HepG2 (cell line): ENCODE results near the gene NYAP2. TPM values are rescaled to one million over a fixed set of nuclear protein-coding genes. Genes with fewer than 3 reads are reported as not detected.

Experiments used
- ATAC-seq: fragments of 200-7000 bp; cut with Tn5 transposase; 3 replicates; pipeline ENCODE4 v1.9.1; 2020; ENCODE audit warnings: mild to moderate bottlenecking, moderate library complexity
- BruUV-seq: library from RNA; stranded (reverse); fragments of 400-500 nt; replicated peaks from 2 replicates; lab custom pipeline; 2021; lab: Mats Ljungman, UMichigan
- CTCF ChIA-PET: fragments of 300-600 bp; formaldehyde crosslinking; extraction: SDS; loops from one replicate; lab custom pipeline; 2021; ENCODE audit warnings: low total read pairs, inconsistent platforms, low intra/inter-chr PET ratio; lab: Yijun Ruan, JAX
- POLR2A ChIA-PET: fragments of 350-600 bp; sonication (Branson Sonifier 250); formaldehyde crosslinking; loops from one replicate; lab custom pipeline; 2020; ENCODE audit warnings: antibody characterized with exemption, inconsistent platforms; lab: Yijun Ruan, JAX
- DNase-seq: peaks from one replicate; pipeline ENCODE4 v3.0.0-alpha.2; 2015; ENCODE audit warnings: low spot score
- FAIRE-seq: peaks from 3 replicates; lab custom pipeline; 2011; peaks lifted over from hg19 to GRCh38; lab: Jason Lieb, UNC
- H2AFZ ChIP-seq: one replicate; pipeline ENCODE4 v1.6.1; 2011; ENCODE audit warnings: low read length, inconsistent platforms
- H3K27ac ChIP-seq: fragments of 300-600 bp; 3 replicates; pipeline ENCODE4 v1.8.0; 2011; ENCODE audit warnings: mixed run types, mild to moderate bottlenecking, mixed read lengths, low read length, inconsistent platforms; ENCODE audit not compliant: insufficient read depth; ENCODE audit errors: extremely low read length
- H3K27me3 ChIP-seq, 2 experiments: fragments of 200-600 bp in 1 of 2; 2 replicates in 1 of 2; 3 replicates in 1 of 2; pipeline versions ENCODE4 v1.6.0 to v1.8.0; 2011; ENCODE audit warnings: low read length in 2 of 2, mild to moderate bottlenecking in 2 of 2, moderate library complexity in 2 of 2, inconsistent platforms in 1 of 2; ENCODE audit not compliant: insufficient read depth in 2 of 2, control insufficient read depth in 1 of 2
- H3K36me3 ChIP-seq, 2 experiments: fragments of 200-600 bp in 1 of 2; replicated peaks in 1 of 2; 2 replicates in 1 of 2; 3 replicates in 1 of 2; pipeline versions ENCODE4 v1.5.1 to v1.8.0; 2011; ENCODE audit warnings: low read length in 2 of 2, inconsistent platforms in 1 of 2; ENCODE audit not compliant: insufficient read depth in 2 of 2, control insufficient read depth in 1 of 2
- H3K4me1 ChIP-seq: 2 replicates; pipeline ENCODE4 v1.5.1; 2012; ENCODE audit warnings: low read length, inconsistent platforms; ENCODE audit not compliant: insufficient read depth
- H3K4me2 ChIP-seq: 2 replicates; pipeline ENCODE4 v1.6.0; 2011; ENCODE audit warnings: low read depth, low read length, inconsistent platforms
- H3K4me3 ChIP-seq, 3 experiments: fragments of 200-600 bp in 1 of 3; sonication (generic), shearing (Covaris generic) in 1 of 3; replicated peaks in 1 of 3; 2 replicates each; pipeline ENCODE4 v1.5.1; 2011 to 2016; ENCODE audit warnings: low read length in 3 of 3, inconsistent platforms in 2 of 3, low read depth in 2 of 3, mild to moderate bottlenecking in 2 of 3, control low read depth in 1 of 3, mixed read lengths in 1 of 3; ENCODE audit not compliant: insufficient read depth in 1 of 3
- H3K79me2 ChIP-seq: one replicate; pipeline ENCODE4 v1.6.1; 2011; ENCODE audit warnings: low read length, inconsistent platforms; ENCODE audit not compliant: insufficient read depth
- H3K9ac ChIP-seq: 2 replicates; pipeline ENCODE4 v1.6.0; 2011; ENCODE audit warnings: mild to moderate bottlenecking, low read depth, low read length, inconsistent platforms; ENCODE audit not compliant: insufficient read depth
- H3K9me3 ChIP-seq: 2 replicates; pipeline ENCODE4 v1.5.1; 2012; ENCODE audit warnings: mild to moderate bottlenecking, low read length
- H4K20me1 ChIP-seq: 2 replicates; pipeline ENCODE4 v1.6.0; 2011; ENCODE audit warnings: inconsistent platforms, mild to moderate bottlenecking, low read length, moderate library complexity; ENCODE audit not compliant: insufficient read depth
- AGO2 ChIP-seq: fragments of 200-400 bp; formaldehyde crosslinking; optimal IDR thresholded peaks from 2 replicates; pipeline ENCODE3; 2017; ENCODE audit warnings: mild to moderate bottlenecking, low read depth, low read length, moderate library complexity
- FOXA1 ChIP-seq, 2 experiments: fragments of 450-650 bp in 1 of 2; sonication (generic) in 1 of 2; formaldehyde crosslinking in 1 of 2; IDR thresholded peaks; 2 replicates each; pipeline versions ENCODE4 v1.4.0 to v1.6.1; 2016 to 2020; ENCODE audit warnings: missing genetic modification reagents in 1 of 2
- GABPA ChIP-seq, 2 experiments: IDR thresholded peaks; 2 replicates each; pipeline ENCODE4 v1.6.1; 2011 to 2016; ENCODE audit warnings: low read depth in 2 of 2, low read length in 1 of 2, missing biosample characterization in 1 of 2, missing genetic modification characterization in 1 of 2
- GABPB1 ChIP-seq: IDR thresholded peaks from 2 replicates; pipeline ENCODE4 v1.6.1; 2016; ENCODE audit warnings: mild to moderate bottlenecking, missing genetic modification reagents, moderate library complexity, missing compliant biosample characterization
- MED8 ChIP-seq: sonication (generic); formaldehyde crosslinking; IDR thresholded peaks from 2 replicates; pipeline ENCODE4 v1.8.1; 2023; ENCODE audit warnings: mild to moderate bottlenecking, missing genetic modification reagents; ENCODE audit not compliant: insufficient replicate concordance
- SMAD9 ChIP-seq: sonication (generic); formaldehyde crosslinking; IDR thresholded peaks from 2 replicates; pipeline ENCODE4 v1.5.1; 2020; ENCODE audit warnings: mild to moderate bottlenecking, missing genetic modification reagents
- SMARCE1 ChIP-seq: fragments of 450-650 bp; IDR thresholded peaks from 2 replicates; pipeline ENCODE4 v1.6.1; 2017; ENCODE audit warnings: borderline replicate concordance
- THYN1 ChIP-seq: sonication (generic); formaldehyde crosslinking; IDR thresholded peaks from 2 replicates; pipeline ENCODE4 v1.8.1; 2023; ENCODE audit warnings: low read depth, mild to moderate bottlenecking, moderate library complexity, missing genetic modification reagents, borderline replicate concordance
- ZBTB20 ChIP-seq: sonication (generic); formaldehyde crosslinking; IDR thresholded peaks from 2 replicates; pipeline ENCODE4 v1.8.1; 2023; ENCODE audit warnings: missing genetic modification reagents, low read depth, mild to moderate bottlenecking, borderline replicate concordance
- ZNF121 ChIP-seq: sonication (generic); formaldehyde crosslinking; IDR thresholded peaks from 2 replicates; pipeline ENCODE4 v1.5.0; 2020; ENCODE audit warnings: mild to moderate bottlenecking, missing genetic modification reagents
- ZNF136 ChIP-seq: sonication (generic); formaldehyde crosslinking; IDR thresholded peaks from 2 replicates; pipeline ENCODE4 v1.8.1; 2022; ENCODE audit warnings: low read depth, mild to moderate bottlenecking, moderate library complexity, missing genetic modification reagents
- ZNF180 ChIP-seq: sonication (generic); formaldehyde crosslinking; IDR thresholded peaks from 2 replicates; pipeline ENCODE4 v1.4.0; 2020; ENCODE audit warnings: low read depth, missing genetic modification reagents, borderline replicate concordance
- ZNF256 ChIP-seq: sonication (generic); formaldehyde crosslinking; conservative IDR thresholded peaks from 2 replicates; pipeline ENCODE4 v1.4.0; 2020; ENCODE audit warnings: missing genetic modification reagents
- ZNF263 ChIP-seq: sonication (generic); formaldehyde crosslinking; IDR thresholded peaks from 2 replicates; pipeline ENCODE4 v1.4.0; 2020; ENCODE audit warnings: missing genetic modification reagents
- ZNF713 ChIP-seq: sonication (generic); formaldehyde crosslinking; IDR thresholded peaks from 2 replicates; pipeline ENCODE4 v1.4.0; 2020; ENCODE audit warnings: mild to moderate bottlenecking, missing genetic modification reagents
- ZNF776 ChIP-seq: sonication (generic); formaldehyde crosslinking; IDR thresholded peaks from 2 replicates; pipeline ENCODE4 v1.4.0; 2020; ENCODE audit warnings: mild to moderate bottlenecking, missing genetic modification reagents
- ZSCAN25 ChIP-seq: sonication (generic); formaldehyde crosslinking; IDR thresholded peaks from 2 replicates; pipeline ENCODE4 v1.8.0; 2022; ENCODE audit warnings: mild to moderate bottlenecking, missing genetic modification reagents
- WGBS: methylation state at CpG from one replicate; pipeline ENCODE4 v1.1.6; 2017; ENCODE audit warnings: low lambda C conversion rate; 5-methylcytosine and 5-hydroxymethylcytosine counted together
- in situ Hi-C: cut with HindIII; loops from 2 replicates; pipeline ENCODE4 v1.10.0; 2017; ENCODE audit warnings: low pct_unique_long_range_greater_than_20kb; ENCODE audit not compliant: extremely low pct_ligation_motif_present
- intact Hi-C: fragments of 100-400 bp; cut with micrococcal nuclease; formaldehyde crosslinking; loops from one replicate; pipeline ENCODE4 v1.10.0; 2022; ENCODE audit not compliant: unreplicated experiment
- polyA plus RNA-seq, 8 experiments: library from polyadenylated mRNA; depleted of rRNA in 3 of 8; stranded (reverse) in 7 of 8; unstranded in 1 of 8; fragments of >200 nt; fragmentation: Illumina TruSeq in 4 of 8; extraction: Trizol in 4 of 8; gene quantifications; 2 replicates each; pipeline versions ENCODE4 v1.2.1 to v1.2.3, GENCODE V29; 2011 to 2016; ENCODE audit warnings: low read depth in 4 of 8, missing spikeins in 1 of 8, mixed read lengths in 1 of 8; ENCODE audit not compliant: insufficient read depth in 1 of 8
- total RNA-seq, 5 experiments: library from RNA; depleted of rRNA; stranded (reverse); fragments of >200 nt; fragmentation: Illumina TruSeq; extraction: Trizol; gene quantifications; 2 replicates each; pipeline ENCODE4 v1.2.3, GENCODE V29; 2016; ENCODE audit warnings: low read depth in 1 of 5
- TF ChIP-seq, protein P1 (sequence below): sonication (generic); formaldehyde crosslinking; IDR thresholded peaks from 2 replicates; pipeline ENCODE4 v1.8.1; 2023; ENCODE audit warnings: missing genetic modification reagents, mild to moderate bottlenecking, borderline replicate concordance

Gene NYAP2
- total and polyA plus RNA-seq, 2 of the 13 experiments (the other 11 are each of a cell fraction or from before 2014, with no cell fraction given), result not detected

- Histone ChIP-seq H3K4me3 (no peak overlapping the region), H3K27ac (no peak overlapping the region), H3K79me2 (no peaks in the 10 kb centered on the region), H3K4me2 (no peak overlapping the region), H3K9ac (no peak overlapping the region), H3K9me3 (no peaks in the 10 kb centered on the region), H3K4me1 (no peaks in the 10 kb centered on the region), H3K27me3 (no peaks in the 10 kb centered on the region), H2AFZ (no peak overlapping the region), H3K36me3 (no peaks in the 10 kb centered on the region), H4K20me1 (no peaks in the 10 kb centered on the region)
- intact Hi-C loops (no loop called here), in situ Hi-C loops (no loop called here)
- POLR2A ChIA-PET, result no interaction called here
- 7% methylated on average over 4 of the region's 4 CpGs for WGBS
- BruUV-seq, result no TSS peak
- FAIRE-seq (no peak), ATAC-seq (no peak), DNase-seq (no peak)
- TF ChIP-seq GABPB1 (no peak), ZNF263 (CRISPR knock-in tag) (no peak), FOXA1 (IDR thresholded peaks at IDR 0.05) (no peak), FOXA1 (CRISPR knock-in tag; IDR thresholded peaks at IDR 0.05) (no peak), ZNF256 (CRISPR knock-in tag) (no peak), ZNF713 (CRISPR knock-in tag) (no peak)
- TF ChIP-seq, protein P1, sequence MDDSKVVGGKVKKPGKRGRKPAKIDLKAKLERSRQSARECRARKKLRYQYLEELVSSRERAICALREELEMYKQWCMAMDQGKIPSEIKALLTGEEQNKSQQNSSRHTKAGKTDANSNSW, result no peak
- CTCF ChIA-PET, result no interaction called here
Measured at GRCh38 chr2:225616372-225616771, 216.9 kb downstream of the NYAP2 start.

DNA sequence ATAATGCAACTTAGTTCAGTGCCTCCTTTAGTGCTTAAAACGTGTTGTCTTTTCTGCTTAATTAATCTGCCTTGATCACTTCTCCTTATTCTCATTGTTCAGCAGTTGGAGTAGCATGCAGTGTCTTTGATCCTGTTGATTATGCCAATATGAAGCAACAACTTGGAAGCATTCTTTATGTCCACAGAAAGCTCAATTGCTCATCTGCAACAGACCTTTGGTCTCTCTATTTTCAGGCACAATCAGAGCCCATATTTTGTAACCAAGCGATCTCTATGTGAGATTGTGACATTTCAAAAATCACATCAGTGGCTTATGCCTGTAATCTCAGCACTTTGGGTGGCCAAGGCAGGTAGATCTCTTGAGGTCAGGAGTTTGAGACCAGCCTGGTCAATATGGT lies 217.3 kb downstream of the NYAP2 start:
- in situ Hi-C loops (no loop called here), intact Hi-C loops (no loop called here)
- no peaks in the 10 kb centered on the region for H4K20me1 ChIP-seq
- no peak overlapping the region for H3K27ac ChIP-seq
- TF ChIP-seq ZNF180 (CRISPR knock-in tag), result no peak
- no peak for TF ChIP-seq ZNF136 (CRISPR knock-in tag)
- TF ChIP-seq AGO2, result no peak
- no peak for TF ChIP-seq THYN1
- TF ChIP-seq GABPA (IDR thresholded peaks at IDR 0.05; ENCODE audit: low read depth, low read length), result no peak
- TF ChIP-seq GABPA (CRISPR knock-in tag; IDR thresholded peaks at IDR 0.05; ENCODE audit: low read depth), result no peak
- TF ChIP-seq MED8 (CRISPR knock-in tag), result no peak
- TF ChIP-seq SMARCE1, result no peak
- TF ChIP-seq ZSCAN25 (CRISPR knock-in tag), result no peak
- TF ChIP-seq ZBTB20, result no peak
- no peak for TF ChIP-seq SMAD9 (CRISPR knock-in tag)
- no peak for TF ChIP-seq ZNF121
- no peak for TF ChIP-seq ZNF776
- DNase-seq (no peak), FAIRE-seq (no peak), ATAC-seq (no peak)
- WGBS, result 0% methylated on average over 2 of the region's 2 CpGs
- no peak overlapping the region for H3K4me3 ChIP-seq
- no peaks in the 10 kb centered on the region for H3K36me3 ChIP-seq
- H3K4me1 ChIP-seq, result no peaks in the 10 kb centered on the region
- H3K9me3 ChIP-seq, result no peaks in the 10 kb centered on the region
- H3K9ac ChIP-seq, result no peak overlapping the region
- ChIA-PET POLR2A (no interaction called here), CTCF (no interaction called here)
- no TSS peak for BruUV-seq
- H3K27me3 ChIP-seq, result no peaks in the 10 kb centered on the region
- H3K4me2 ChIP-seq, result no peak overlapping the region
- H3K79me2 ChIP-seq, result no peaks in the 10 kb centered on the region
- H2AFZ ChIP-seq, result no peak overlapping the region
